ENCODE data around the gene NAPEPLD. TPM values are rescaled to one million over a fixed set of nuclear protein-coding genes. Genes with fewer than 3 reads are reported as not detected.
"Not testable (repeated sequence)": the region's sequence is repeated elsewhere in the genome, so short reads cannot be mapped to it uniquely, and the experiment has no call there.

The NAPEPLD gene
- total RNA-seq (2021) (11.8 and 14.8 TPM in 2 replicates), Bru-seq, nascent RNA (percentile 74 among the genes with signal in this experiment), BruChase-seq, experiment 1, labeled RNA remaining after a 2-hour chase (percentile 73 among the genes with signal in this experiment), BruChase-seq, experiment 2, labeled RNA remaining after a 6-hour chase (percentile 63 among the genes with signal in this experiment)
- long read RNA-seq, partial matches to known transcripts: 2 of 6 reads
- long read RNA-seq, other reads (novel, unspliced or antisense): 1 of 6 reads

DNA sequence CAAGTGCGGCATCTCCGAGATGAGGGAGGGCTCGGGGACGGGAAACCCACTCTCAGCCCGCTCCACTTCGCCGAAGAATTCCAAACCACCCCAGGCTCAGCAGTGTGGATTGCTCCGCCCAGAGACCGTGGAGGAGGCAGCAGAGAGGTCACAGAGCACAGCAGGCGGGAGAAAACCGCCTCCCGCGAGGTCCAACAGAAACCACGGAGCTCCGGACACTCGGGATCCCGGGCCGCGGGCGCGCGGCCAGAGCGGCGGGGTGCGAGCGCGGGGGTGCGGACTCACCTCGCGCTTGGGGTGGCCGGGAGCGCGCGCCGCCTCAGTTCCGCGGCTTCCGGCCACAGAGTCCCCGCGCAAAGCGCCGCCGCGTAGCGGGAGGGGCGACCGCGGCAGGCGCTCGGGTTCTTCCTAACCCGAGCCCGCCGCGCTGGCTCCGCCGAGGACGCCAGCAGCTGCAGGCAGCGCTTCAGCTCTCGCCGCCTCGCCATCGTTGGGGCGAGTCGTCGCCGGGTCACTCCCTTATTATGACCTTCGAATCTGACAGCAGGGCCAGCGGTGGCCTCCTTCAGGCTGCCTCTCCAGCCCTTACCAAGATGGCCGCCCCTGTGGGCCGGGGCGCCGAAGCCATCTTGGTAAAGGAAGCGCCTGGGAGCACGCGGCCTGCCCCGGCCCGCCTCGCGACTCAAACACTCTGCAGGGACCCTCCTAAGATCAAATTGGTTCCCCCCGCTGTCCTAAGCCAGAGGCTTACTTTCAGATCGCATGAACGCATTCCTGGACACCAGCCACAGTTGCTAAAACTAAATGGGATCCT, at the start of gene NAPEPLD:
Gene NAPEPLD, minus strand, starts transcription at position 106 of the 814 bp plus-strand sequence. CDS start 20,323 bp downstream, outside the sequence.
- ChIA-PET POLR2A (ENCODE audit: low non-redundant PET) (no interaction called here), CTCF (no interaction called here)
- Histone ChIP-seq H3K27ac (ENCODE audit: low read depth, low read length, poor library complexity, severe bottlenecking) (peak within 1 kb of the TSS; percentile 95), H3K36me3 (ENCODE audit: insufficient read depth, low read length, poor library complexity, severe bottlenecking) (no peaks in the 10 kb centered on the region), H3K27me3 (replicated peaks; ENCODE audit: insufficient read depth, low read depth, low read length, poor library complexity) (no peaks in the 10 kb centered on the region), H3K9me3 (ENCODE audit: low read depth, low read length, poor library complexity, severe bottlenecking) (no peaks in the 10 kb centered on the region), H3K4me1 (ENCODE audit: insufficient read depth, low read length, poor library complexity, severe bottlenecking) (peaks cover 18% of the 10 kb centered on the region), H3K4me3 (ENCODE audit: low read depth, low read length, poor library complexity, severe bottlenecking) (peak within 1 kb of the TSS; percentile 87)
- TF ChIP-seq, protein P1, sequence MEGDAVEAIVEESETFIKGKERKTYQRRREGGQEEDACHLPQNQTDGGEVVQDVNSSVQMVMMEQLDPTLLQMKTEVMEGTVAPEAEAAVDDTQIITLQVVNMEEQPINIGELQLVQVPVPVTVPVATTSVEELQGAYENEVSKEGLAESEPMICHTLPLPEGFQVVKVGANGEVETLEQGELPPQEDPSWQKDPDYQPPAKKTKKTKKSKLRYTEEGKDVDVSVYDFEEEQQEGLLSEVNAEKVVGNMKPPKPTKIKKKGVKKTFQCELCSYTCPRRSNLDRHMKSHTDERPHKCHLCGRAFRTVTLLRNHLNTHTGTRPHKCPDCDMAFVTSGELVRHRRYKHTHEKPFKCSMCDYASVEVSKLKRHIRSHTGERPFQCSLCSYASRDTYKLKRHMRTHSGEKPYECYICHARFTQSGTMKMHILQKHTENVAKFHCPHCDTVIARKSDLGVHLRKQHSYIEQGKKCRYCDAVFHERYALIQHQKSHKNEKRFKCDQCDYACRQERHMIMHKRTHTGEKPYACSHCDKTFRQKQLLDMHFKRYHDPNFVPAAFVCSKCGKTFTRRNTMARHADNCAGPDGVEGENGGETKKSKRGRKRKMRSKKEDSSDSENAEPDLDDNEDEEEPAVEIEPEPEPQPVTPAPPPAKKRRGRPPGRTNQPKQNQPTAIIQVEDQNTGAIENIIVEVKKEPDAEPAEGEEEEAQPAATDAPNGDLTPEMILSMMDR (conservative IDR thresholded peaks at IDR 0.05; ENCODE audit: low read depth, low read length): no peak
- no peak for TF ChIP-seq EZH2 (IDR thresholded peaks at IDR 0.05; ENCODE audit: borderline replicate concordance, low read depth, low read length, poor library complexity, severe bottlenecking)
- intact Hi-C loops (cut with micrococcal nuclease; ENCODE audit: unreplicated experiment): no loop called here
- no TSS peak for BruUV-seq (replicated peaks)
- peak; percentile 90 for DNase-seq (ENCODE audit: low spot score)

DNA sequence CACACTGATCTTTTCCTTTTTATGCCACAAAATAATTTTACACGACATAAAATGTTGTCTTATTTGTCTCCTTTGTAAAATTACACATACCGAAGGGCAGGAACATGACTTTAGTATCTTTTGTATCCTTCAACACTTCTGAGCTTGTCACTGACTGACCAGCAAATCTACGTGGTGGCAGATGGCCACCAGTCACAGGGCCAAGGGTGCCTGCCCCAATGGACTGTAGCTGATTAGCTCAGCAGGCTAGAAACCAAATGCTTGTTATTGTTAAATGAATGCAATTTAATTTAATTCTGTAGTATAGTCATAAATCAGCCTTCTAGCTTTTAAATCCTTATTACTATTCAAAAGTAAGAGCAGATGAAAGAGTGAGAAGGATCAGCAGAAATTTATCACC, 49.2 kb upstream of the NAPEPLD start:
- H3K36me3 ChIP-seq (ENCODE audit: insufficient read depth, low read length, poor library complexity, severe bottlenecking); POLR2A ChIA-PET (ENCODE audit: low non-redundant PET); BruUV-seq (replicated peaks); H3K27ac ChIP-seq (ENCODE audit: low read depth, low read length, poor library complexity, severe bottlenecking); intact Hi-C loops (cut with micrococcal nuclease; ENCODE audit: unreplicated experiment); CTCF ChIA-PET; H3K27me3 ChIP-seq (replicated peaks; ENCODE audit: insufficient read depth, low read depth, low read length, poor library complexity); H3K4me1 ChIP-seq (ENCODE audit: insufficient read depth, low read length, poor library complexity, severe bottlenecking); H3K9me3 ChIP-seq (ENCODE audit: low read depth, low read length, poor library complexity, severe bottlenecking); DNase-seq (ENCODE audit: low spot score); H3K4me3 ChIP-seq (ENCODE audit: low read depth, low read length, poor library complexity, severe bottlenecking): not testable (repeated sequence)

DNA sequence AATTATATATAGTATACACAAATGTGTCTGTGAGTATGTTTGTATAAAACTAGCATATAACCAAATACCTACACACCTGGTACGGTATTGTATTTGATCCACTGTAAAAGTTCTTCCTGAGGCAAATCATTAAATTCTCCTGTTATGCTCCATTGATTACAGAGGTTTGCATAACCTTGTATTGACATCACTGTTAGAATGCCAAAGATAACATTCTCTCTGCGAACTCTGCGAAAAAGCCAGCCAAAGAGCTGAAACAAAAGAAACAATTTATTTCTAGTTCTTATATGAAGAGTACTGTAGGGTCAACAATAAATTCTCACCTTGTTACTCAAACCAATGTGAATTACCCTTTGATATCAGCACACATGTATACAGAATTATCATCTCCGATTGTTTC, 46.5 kb upstream of the NAPEPLD start:
- POLR2A ChIA-PET (ENCODE audit: low non-redundant PET); DNase-seq (ENCODE audit: low spot score); H3K27me3 ChIP-seq (replicated peaks; ENCODE audit: insufficient read depth, low read depth, low read length, poor library complexity); BruUV-seq (replicated peaks); H3K36me3 ChIP-seq (ENCODE audit: insufficient read depth, low read length, poor library complexity, severe bottlenecking); H3K9me3 ChIP-seq (ENCODE audit: low read depth, low read length, poor library complexity, severe bottlenecking); H3K27ac ChIP-seq (ENCODE audit: low read depth, low read length, poor library complexity, severe bottlenecking); H3K4me1 ChIP-seq (ENCODE audit: insufficient read depth, low read length, poor library complexity, severe bottlenecking); intact Hi-C loops (cut with micrococcal nuclease; ENCODE audit: unreplicated experiment); CTCF ChIA-PET; H3K4me3 ChIP-seq (ENCODE audit: low read depth, low read length, poor library complexity, severe bottlenecking): not testable (repeated sequence)

DNA sequence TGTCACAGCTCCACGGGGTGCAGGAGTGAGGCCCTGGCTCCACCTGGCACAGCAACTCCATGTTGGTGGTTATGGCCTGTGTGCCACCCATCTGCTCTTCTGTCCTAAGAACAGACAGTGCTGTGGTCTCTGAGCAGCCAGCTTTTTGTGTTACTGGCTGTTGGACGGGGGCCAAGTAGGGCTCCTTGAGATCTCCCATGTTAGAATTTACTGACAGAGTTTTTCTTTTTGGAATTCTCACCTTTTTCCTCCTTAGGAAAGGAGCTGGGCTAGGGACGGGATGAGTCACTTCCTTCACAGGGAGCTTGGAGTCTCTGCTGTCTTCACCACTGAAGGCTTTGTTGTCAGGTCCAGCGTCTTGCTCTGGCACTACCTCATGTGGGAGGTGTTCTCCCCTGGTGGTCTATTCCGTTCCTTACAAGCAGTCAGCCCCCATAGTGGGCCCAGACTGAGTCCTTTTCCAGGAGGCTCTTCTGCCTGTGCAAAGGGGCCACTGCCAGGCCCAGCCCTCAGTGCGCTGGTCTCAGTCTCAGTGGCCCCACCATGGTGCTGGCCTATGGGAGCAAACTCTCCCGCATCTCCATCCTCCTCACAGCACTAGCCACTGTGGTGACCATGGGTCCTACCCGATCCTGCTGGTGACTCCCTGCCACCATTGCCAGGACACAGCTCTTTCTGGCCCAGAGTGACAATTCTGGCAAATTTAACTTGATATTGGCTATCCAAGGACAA, 23.7 kb upstream of the NAPEPLD start:
- H3K27ac ChIP-seq (ENCODE audit: low read depth, low read length, poor library complexity, severe bottlenecking); CTCF ChIA-PET; H3K4me3 ChIP-seq (ENCODE audit: low read depth, low read length, poor library complexity, severe bottlenecking); H3K9me3 ChIP-seq (ENCODE audit: low read depth, low read length, poor library complexity, severe bottlenecking); POLR2A ChIA-PET (ENCODE audit: low non-redundant PET); H3K27me3 ChIP-seq (replicated peaks; ENCODE audit: insufficient read depth, low read depth, low read length, poor library complexity); H3K4me1 ChIP-seq (ENCODE audit: insufficient read depth, low read length, poor library complexity, severe bottlenecking); BruUV-seq (replicated peaks); intact Hi-C loops (cut with micrococcal nuclease; ENCODE audit: unreplicated experiment); DNase-seq (ENCODE audit: low spot score); H3K36me3 ChIP-seq (ENCODE audit: insufficient read depth, low read length, poor library complexity, severe bottlenecking): not testable (repeated sequence)

DNA sequence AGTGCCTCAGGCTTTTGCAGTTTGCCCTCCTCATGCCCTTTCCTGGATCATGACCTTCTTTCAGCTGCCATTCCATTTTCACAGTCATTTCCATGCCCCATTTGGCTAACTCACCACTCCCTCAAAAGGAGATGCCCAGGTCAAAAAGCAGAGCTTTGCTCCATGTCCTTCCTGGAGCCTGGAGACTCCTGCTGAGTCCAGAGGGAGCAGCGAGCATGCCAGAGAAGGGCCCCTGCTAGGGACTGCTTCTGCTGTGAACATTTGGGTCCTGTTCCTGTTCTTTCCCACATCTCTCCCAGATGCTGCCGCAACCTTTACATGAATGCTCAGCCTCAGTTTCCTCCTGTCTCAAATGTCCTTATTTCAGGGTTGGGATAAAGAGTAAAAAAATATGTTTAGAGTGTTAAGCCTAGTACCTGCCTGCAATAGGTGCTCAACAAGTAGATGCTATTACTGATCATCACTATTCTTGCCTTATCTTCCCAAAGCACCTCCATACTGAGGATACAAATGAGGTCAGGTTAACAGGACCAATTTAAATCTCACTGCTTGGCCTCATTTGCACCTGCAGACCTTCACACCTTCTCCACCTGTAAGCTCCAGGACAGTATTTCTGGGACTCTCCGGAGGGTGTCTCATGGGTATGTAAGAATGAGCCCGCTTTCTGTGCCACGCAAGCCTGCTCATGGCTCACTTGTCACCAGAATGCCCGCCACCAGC, 23.0 kb upstream of the NAPEPLD start:
- H3K27ac ChIP-seq (ENCODE audit: low read depth, low read length, poor library complexity, severe bottlenecking); H3K36me3 ChIP-seq (ENCODE audit: insufficient read depth, low read length, poor library complexity, severe bottlenecking); BruUV-seq (replicated peaks); DNase-seq (ENCODE audit: low spot score); H3K27me3 ChIP-seq (replicated peaks; ENCODE audit: insufficient read depth, low read depth, low read length, poor library complexity); POLR2A ChIA-PET (ENCODE audit: low non-redundant PET); intact Hi-C loops (cut with micrococcal nuclease; ENCODE audit: unreplicated experiment); H3K4me1 ChIP-seq (ENCODE audit: insufficient read depth, low read length, poor library complexity, severe bottlenecking); H3K9me3 ChIP-seq (ENCODE audit: low read depth, low read length, poor library complexity, severe bottlenecking); CTCF ChIA-PET; H3K4me3 ChIP-seq (ENCODE audit: low read depth, low read length, poor library complexity, severe bottlenecking): not testable (repeated sequence)

DNA sequence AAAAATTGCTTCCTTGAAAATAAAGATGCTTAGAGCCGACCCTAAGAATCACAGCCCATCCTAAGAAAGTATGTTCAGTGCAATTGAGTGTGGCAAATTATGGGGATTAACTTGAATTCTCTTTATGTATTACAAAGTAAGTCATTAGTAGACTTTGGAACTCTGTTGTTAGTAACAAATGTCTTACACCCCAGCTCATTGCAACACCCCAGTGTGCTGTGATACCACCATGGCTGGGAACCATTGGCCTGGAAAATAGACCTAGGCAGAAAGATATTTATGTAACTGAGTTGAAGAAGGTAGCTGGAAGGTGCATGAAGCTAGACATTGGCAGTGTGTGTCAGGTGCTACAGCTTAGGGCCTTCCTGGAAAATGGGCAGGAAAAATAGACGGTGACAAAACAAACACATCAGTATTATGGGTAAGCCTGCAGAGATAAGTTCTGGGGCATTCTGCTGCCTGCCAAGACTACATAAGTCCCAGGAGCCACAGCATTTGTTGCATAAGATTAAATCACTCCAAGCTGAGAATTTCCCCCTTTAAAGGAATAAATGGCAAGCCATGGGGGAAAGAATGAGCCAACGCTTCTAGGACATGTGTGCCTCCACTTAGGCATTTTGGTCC, 18.1 kb upstream of the NAPEPLD start:
- CTCF ChIA-PET; POLR2A ChIA-PET (ENCODE audit: low non-redundant PET); H3K4me3 ChIP-seq (ENCODE audit: low read depth, low read length, poor library complexity, severe bottlenecking); BruUV-seq (replicated peaks); H3K36me3 ChIP-seq (ENCODE audit: insufficient read depth, low read length, poor library complexity, severe bottlenecking); H3K9me3 ChIP-seq (ENCODE audit: low read depth, low read length, poor library complexity, severe bottlenecking); H3K27me3 ChIP-seq (replicated peaks; ENCODE audit: insufficient read depth, low read depth, low read length, poor library complexity); H3K27ac ChIP-seq (ENCODE audit: low read depth, low read length, poor library complexity, severe bottlenecking); intact Hi-C loops (cut with micrococcal nuclease; ENCODE audit: unreplicated experiment); DNase-seq (ENCODE audit: low spot score); H3K4me1 ChIP-seq (ENCODE audit: insufficient read depth, low read length, poor library complexity, severe bottlenecking): not testable (repeated sequence)
